Inflammatory macrophage (primary cell): ENCODE data around the gene ABHD16A.
A peak's percentile ranks its signal among the peaks of the same experiment; 100 is the strongest.

Experiments used
- DNase-seq, 2 donors: peaks; one replicate each; pipeline ENCODE4 v3.0.0-alpha.2; 2020 to 2022

Gene ABHD16A

DNA sequence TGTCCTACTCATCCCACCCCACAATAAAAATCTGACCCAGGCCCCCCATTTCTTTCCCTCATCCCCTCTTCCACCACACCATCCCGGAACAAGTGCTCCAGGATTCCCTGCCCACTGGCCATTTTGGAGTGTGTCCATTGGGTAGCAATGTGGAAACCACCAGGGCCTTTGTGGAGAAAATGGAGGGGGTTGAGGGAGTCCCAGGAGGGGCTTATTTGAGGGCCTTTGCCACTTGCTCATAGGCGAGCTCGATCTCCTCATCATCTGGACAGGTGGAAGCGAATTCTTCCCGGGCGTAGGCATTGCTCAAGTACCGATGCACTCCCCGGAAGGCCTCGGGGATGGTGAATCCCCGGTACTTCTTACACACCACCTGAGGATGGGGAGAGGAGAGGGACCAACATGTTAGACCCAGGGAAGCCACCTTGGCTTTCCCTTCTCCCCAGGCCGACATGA lies 27.5 kb upstream of the ABHD16A start:
- DNase-seq = no peak

DNA sequence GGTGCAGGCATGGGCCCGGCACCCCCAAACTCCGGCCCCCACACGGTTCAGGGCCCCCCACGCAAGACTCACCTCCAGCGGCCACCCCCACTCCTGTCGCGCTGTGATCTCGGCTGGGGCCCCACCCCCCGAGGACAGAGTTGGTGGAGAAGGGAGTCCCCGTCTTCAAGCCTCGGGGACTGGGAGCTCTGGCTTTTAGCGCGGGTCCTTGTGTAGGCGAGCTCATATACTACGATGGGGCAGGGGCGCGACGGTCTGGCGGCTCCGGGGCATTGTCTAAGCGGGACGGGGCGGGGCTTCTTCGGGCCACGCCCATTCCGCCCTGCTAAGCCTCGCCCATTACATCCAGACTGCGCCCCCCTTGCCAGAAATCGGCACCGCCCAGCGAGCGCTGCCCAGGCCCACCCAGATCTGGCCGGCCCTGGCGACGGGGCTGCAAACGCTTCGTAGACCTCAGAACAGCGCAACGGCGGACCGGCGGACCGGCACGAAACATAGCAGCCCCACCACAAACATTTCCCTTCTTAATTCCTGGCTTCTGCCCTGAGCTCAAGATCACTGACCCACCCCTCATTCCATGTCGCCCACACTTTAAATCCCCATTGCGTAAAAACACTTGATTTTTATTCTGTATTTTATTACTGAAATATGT lies 27.0 kb upstream of the ABHD16A start:
- DNase-seq = peak; percentile 59 to 70

DNA sequence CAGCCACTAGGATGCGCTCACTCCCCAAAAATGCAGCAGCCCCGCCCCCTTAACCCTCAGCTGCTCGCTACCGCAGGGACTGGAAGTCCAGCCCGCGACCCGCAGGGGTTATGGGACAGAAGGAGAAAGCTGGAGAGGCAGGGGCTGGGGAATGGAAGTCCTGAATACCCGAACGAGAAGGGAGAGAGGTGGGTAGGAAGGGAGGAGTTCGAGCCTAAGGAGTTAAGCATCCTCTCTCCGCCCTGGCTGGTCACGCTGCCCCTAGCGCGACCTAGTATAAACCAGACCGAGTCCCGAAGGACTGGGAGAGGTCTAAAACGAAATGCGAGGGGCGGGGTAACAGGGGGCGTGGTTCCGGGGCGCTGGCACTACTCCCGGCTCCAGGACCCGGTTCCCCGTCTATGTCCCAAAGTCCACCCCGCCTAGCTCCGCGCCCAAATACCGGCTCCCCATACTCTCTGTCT lies 26.4 kb upstream of the ABHD16A start:
- DNase-seq = peak; percentile 87 to 89

DNA sequence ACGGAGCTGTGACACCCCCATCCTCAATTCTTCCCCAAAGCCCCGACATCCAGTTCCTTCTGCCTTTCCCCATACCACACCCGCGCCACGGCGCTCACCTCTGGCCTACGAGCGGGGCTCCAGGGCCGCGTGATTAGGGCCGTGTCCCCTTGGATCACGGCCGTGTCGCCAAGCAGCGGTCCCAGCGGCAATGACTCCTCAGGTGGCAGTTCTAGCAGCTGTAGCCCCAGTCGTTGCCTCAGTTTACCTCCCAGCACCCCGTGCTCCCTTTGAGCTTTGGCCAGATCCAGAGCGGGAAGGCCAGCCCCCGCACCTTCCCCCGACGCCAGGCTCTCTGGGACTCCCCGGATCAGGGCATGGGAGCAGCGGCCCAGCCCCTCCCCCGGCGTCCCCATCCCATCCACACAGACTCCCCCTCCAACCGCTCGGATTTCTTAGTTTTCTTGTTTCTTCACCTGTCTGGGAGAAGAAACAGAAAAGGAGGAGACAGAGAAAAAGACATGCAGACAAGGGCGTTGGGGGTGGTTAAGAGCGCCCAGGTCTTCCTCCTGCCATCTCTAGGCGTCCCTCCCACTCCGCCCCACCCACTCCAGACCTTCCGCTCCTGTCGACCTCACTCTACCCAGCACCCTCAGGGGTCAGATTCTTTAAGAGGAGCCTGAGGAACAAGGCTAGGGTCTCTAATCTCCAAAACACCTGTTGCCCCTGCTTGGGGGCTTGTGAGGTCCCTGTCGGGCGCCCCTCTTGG lies 25.8 kb upstream of the ABHD16A start, which contains the start of gene DDAH2:
Gene DDAH2, minus strand, starts transcription at position 533 of the 748 bp plus-strand sequence. Its CDS starts 138 bp downstream, at position 395.
- DNase-seq = no peak

DNA sequence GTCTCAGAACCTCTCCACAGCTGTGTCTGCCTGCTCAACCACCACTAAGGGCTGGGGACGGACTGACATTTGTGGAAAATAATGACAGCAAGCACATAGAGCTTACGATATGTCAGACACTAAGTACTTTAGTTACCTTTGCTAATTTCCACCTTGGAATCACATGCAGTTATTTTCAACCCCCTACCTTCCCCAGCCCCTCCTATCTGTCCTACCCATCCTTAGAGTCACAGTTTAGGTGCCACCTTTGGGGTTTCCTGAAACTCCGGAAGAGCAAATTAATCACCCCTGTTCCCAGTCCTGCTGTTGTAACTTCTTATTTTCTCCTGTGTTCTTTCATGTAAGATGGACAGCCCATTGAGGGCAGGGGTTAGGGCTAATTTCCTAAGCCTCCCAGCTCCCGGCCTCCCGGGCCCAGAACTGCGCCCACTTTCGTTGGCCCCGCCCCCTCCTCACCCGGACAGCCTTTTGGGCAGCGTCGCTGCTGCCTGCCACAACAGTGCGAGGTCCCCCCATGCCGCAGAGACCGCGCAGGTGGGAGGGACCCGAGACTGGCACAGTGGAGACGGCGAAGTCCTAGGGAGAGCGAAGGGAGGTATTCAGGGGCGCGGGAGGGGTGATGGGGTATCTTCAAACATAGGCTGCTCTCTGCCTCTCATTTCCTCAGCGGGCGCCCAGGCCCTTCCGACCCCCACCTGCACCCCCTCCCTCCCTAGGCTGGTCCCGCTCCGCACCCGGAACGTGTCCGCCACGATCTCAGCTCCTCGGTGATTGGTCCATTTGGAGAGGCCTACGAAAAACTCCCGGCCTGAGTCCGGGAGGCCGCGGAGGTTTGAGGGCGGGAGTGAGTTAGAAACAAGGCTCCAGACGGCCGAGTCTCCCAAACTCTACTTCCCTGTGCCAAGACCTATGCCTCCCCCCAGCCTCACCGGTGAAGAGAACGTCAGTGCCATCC lies 24.9 kb upstream of the ABHD16A start:
- no peak for DNase-seq

DNA sequence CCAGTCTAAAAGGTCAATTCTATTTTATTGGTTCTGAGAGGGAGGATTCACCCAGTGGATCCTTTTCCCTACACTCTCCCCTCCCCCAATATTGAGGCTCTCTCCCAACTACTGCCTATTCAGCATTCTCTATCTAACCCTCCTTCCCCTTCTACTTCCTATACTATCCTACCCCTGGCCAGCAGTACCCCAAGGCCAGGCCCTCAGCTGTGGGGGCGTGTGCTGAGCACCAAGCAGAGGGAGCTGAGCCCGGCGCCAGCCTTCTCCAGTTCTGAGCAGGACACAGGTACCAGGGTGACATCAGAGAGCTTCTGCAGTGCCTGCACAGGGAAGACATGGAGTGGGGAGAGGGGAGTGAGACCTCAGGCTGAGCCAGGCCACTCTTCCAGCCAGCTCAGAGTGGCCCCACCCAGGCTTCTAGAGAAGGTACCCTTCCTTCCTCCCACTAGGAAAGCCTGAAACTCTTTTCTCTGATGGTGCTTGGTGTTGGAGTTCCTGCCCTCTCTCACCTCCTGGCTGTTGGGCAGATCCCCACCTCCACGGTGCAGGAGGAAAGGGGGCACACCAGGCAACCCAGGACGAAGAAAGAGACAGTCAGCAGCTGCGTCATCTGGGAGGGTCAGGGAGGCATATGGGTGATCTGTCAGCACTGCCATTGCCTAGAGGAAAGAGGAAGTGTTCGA lies 24.1 kb upstream of the ABHD16A start:
- DNase-seq = peak; percentile 77 to 88

DNA sequence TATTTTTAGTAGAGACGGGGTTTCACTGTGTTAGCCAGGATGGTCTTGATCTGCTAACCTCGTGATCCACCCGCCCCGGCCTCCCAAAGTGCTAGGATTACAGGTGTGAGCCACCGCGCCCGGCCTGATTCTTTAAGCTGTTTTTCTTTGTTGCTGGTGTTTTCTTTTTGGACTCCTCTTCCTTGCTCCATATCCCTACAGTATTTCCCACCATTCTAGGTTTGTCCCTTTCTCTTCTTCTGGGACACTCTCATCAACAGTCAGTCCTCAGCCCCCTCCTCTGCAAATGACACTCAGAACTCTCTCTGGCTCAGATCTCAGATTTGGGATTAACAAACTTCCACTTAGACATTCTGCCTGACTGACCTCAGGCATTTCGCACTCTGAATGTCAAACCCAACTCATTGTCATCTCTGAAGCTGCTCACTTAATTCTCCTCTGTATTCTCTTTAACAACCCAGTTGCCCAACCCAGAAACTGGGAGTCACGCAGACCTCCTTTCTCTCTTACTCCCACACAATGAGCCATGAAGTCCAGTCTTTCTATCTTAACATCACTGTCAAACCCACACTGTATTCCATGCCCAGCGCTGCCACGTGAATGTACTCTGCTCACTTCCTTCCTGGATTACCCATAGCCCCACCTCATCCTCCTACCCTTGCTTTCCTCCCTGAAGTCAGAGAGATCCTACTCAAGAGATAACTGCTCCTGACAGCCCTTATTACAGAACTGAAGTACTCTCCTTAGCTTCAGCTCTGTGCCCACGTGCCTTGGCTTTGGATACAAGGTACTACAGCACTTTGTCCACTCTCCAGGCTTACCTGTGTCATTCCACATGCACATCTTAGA lies 22.6 kb upstream of the ABHD16A start:
- DNase-seq = peak; percentile 91 to 95

DNA sequence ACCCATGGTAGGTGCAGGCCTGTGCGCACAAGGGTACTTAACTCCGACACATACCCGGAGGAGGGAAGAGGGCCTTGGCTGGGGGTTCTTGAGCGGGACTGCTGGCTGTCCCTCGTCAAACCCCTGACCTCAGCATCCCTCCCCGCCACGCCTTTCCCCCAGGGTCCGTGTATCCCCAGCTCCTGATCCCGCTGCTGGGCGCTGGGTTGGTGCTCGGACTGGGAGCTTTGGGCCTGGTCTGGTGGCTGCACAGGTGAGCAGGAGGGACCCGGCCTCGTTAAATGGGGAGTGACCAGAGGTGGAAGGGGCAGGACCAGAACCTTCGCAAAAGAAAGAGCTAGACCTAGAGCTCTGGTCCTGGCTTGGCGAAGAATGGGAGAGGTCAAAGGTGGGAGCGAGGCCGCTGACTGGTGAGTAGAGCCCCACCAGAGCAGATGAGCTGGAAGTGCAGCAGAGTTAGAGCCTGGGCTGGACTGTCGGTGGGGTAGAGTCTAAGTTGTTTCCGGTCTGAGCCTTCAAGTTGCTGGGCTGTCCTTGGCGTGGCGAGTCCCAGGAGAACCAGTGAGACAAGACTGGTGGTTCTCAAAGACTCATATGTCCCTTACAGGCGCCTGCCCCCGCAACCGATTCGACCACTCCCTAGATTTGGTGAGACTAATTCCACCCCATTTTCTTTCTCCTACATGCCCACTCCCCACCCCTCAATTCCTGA lies 21.0 kb upstream of the ABHD16A start:
- DNase-seq = no peak

DNA sequence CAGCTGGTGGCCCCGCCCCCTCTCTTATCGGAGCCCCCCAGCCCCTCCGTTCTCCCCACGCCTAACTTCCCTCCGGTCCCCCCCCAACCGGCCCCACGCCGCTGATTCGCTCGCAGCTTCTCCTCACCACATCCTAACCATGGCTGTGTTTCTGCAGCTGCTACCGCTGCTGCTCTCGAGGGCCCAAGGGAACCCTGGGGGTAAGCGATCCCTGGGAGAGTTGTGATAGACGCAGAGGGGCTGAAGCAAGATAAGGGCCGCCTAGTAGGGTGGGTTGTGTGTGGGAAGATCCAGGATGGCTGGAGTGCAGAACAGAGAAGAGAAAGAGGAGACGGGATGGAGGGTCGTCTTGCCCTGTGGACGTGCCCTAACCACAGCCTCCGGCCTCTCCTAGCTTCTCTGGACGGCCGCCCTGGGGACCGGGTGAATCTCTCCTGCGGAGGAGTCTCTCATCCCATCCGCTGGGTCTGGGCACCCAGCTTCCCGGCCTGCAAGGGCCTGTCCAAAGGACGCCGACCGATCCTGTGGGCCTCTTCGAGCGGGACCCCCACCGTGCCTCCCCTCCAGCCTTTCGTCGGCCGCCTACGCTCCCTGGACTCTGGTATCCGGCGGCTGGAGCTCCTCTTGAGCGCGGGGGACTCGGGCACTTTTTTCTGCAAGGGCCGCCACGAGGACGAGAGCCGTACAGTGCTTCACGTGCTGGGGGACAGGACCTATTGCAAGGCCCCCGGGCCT lies 20.3 kb upstream of the ABHD16A start, which contains the start of gene MPIG6B:
Gene MPIG6B, plus strand, starts transcription at position 129 of the 735 bp plus-strand sequence. Its CDS starts 11 bp downstream, at position 140.
- no peak for DNase-seq

DNA sequence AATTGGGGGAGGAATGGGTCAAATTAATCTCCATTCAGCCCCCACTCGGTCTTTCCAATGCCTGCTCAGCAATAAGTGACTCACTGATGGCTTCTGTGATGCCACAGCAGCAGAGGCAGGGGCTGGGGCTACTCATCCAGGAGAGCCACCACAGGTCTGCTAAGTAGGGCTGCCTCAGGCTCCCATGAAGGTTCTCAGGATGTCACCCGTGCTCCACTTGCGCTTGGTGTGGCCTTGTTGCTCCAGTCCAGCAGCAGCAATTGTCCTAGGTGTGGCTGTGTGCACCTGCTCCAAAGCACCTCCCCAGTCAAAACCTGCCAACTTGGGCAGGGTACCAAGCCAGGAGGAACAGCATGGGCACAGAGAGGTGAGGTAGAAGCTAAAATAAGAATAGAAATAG lies 19.0 kb upstream of the ABHD16A start:
- no peak for DNase-seq

DNA sequence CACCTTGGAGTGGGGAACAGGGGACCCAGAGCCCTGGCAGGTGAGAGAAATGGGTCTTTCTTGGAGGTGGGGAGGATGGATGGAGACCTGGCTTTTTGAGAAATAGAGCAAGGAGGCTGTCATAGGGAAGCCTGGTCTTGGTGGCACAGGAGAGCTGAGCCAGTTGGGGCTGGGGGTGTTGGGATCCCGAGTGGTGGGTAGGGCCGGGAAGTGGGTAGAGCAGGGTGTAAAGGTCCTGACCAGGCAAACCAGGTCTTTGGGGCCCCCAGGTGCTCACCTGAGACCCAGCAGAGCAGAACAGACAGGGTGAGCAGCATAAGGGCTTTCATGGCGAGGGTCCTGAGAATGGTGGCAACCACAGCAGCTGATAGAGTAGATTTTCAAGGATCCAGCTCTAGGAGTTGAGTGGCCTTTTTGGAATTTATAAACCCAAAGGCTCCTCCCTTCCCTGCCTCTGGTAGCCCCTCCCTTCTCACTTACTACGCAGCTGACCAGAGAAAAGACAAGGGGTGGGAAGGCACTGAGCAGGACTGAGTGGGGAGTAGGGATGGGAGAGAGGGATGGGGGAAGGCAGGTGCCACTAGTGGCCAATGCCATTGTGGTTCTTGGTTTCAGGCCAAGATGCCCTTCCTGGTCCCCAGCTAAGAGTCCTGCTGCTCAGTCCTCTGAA lies 18.4 kb upstream of the ABHD16A start, which contains the start of gene LY6G6C:
Gene LY6G6C, minus strand, starts transcription at position 396 of the 670 bp plus-strand sequence. Its CDS starts 67 bp downstream, at position 329.
- DNase-seq = no peak

DNA sequence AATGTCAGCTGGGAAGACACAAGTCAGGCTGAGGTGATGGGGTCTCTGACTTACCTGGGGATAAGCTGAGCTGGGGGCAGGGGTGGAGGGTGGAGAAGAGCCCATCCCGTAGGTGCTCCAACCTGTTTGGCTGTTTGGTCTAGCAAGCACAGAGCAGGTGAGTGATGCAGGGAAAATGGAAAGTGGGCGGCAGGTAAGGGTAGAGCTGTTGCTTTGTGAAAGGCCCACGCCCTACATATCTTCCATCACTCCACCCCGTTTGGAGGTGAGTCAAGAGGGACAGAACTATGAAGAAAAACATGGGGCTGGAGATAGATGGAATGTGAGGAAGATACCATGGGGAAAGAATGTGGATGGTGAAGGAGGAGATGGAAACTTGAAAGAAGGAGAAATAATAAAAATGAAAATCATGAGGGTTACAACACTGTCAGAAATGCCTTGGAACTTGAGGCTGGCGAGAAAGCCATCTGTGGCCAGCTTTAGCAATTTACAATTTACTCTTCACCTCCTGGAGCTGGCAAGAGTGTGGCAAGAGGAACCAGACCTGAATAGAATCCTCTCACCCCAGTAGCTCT lies 17.2 kb upstream of the ABHD16A start:
- DNase-seq = no peak

DNA sequence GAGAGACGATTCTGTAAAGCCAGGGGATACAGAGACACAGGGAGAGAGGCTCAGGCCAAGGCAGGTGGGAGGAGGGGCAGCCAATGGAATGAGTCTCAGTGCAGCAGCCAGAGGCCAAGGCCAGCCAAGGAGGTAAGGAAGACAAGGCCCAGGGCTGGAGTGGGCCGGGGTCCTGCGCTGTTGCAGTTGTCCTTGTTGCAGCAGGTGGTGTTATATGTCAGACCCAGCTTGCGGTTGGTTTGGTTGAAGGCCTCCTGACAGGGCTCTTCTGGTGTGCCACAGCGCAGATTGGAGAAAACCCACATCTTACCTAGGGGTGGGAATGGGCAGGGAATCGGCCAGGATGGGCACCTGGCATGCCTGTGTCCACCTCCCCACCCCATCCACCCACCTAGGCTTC lies 15.9 kb upstream of the ABHD16A start:
- no peak for DNase-seq

DNA sequence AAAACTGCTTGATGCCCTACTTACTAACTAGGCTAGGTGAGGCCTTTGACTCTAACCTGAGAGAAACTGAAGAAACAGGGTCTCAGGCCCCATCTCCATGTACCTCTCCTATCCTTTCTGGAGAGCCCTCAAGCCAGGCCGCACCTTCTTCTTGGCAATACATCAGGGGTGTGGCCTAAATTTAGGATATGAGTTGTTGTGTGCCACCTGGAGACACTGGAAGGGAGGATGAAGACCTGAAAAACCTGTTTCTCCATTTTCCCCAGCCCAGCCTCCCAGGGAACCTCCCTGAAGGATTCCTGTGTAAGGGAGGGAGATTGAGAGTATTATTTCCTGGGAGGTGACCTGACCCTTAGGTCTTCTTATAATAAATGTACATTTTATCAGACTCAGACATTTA lies 15.1 kb upstream of the ABHD16A start:
- DNase-seq = no peak

DNA sequence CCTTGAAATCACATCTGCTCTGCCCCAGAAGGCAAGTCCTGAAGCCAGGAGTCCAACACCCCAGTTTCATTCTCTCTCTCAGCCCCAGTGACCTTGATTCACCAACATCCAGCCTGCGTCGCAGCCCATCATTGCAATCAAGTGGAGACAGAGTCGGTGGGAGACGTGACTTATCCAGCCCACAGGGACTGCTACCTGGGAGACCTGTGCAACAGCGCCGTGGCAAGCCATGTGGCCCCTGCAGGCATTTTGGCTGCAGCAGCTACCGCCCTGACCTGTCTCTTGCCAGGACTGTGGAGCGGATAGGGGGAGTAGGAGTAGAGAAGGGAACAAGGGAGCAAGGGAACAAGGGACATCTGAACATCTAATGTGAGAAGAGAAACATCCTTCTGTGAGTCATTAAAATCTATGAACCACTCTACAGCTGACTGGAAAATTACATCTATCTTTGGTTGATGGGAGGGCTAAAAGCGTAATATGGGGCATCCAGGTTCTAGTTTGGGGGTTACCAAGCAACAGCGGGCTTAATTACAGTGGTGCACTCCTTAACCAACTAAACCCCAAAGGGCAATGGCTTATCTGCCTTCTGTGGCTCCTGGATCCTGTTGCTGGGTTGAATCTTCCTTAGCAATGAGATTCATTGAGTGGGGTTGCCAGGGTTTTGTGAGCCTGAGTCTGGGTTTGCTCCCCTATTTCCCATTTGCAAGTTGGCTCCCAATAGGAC lies 14.5 kb upstream of the ABHD16A start:
- DNase-seq = no peak

DNA sequence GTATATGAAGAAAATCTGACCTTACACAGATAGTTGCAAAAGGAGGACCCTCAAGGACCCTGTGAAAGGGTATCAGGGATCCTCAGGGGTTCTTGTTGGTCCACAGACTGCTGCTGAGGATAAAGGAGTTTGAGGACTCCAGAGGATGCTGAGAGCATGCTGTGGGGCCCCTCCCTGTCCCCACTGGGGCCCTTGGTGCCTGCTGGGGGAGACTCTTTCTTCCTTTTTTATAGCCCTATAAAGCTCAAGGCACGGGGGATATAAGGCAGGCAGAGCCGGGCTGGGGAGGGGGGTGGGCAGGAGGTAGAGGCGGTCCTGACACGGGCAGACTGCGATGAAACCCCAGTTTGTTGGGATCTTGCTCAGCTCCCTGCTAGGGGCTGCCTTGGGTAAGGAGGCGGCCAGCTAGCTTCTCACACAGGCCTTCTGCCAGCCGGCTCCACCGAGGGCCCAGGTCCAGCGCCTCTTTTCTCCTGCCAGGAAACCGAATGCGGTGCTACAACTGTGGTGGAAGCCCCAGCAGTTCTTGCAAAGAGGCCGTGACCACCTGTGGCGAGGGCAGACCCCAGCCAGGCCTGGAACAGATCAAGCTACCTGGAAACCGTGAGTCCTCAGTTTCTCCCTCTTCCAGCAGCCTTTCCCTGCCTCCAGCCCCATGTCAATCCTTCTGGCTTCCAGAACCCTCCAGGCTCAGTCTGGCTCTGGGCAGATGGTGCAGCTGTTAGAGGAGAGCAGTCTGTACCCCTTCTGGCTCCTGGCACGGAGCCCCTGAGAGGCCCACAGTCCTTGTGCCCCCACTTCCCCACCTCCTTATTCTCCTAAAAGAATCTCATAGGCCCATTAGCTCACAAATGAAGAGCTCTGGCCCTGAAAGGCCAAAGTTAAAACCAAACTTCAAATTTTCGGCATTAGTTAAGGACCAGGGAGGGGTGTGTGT lies 12.2 kb upstream of the ABHD16A start, which contains the start of gene LY6G6D:
Gene LY6G6D, plus strand, starts transcription at position 327 of the 937 bp plus-strand sequence. Its CDS starts 8 bp downstream, at position 335.
- DNase-seq = no peak
